ENCODE results near the gene MAP3K14. TPM values are rescaled to one million over a fixed set of nuclear protein-coding genes. Genes with fewer than 3 reads are reported as not detected.

The MAP3K14 gene
- total and polyA plus RNA-seq, 2 of the 4 experiments (the other 2 are of a cell fraction): 4.1 to 21.7 TPM

DNA sequence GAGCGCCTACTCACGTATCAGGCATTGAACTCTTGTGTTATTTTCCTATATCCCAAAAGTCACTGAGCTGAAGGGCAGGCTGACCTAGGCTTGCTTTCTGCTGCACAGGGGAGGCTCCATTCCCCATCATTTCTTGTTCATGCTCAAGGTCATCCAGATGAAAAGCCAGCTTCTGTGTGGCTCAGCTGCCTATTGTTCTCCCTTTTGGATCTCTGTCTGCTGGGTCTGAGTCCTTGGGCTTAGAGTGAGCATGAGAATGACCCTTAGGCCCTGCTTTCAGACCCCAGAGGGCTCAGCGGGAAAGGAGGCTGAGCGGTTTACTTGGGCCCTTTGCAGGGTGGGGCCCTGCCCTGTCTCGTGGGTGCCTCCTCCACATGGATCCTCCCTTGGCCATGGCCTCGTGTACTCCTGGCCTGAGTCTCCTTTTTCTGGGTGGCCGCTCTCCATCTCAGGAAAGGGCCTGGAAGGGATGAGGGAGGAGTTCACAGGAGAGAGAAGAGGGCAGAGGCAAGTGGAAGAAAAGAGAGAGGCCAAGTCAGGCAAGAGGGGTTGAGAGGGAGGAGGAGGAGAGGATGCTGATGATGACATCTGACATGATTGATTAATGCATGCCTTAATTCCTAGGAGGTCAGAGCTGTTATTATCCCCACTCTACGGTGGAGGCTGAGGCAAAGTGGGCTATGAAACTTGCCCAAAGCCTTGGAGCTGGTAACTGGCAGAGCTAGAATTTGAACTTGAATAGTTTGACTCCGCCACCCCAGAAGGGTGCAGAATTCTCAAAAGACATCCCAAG is 19.8 kb upstream of the MAP3K14 start:
- no peak overlapping the region for H2AK9ac ChIP-seq (replicated peaks; ENCODE audit: low read depth, low read length, poor library complexity)
- no peak overlapping the region for H3K18ac ChIP-seq (ENCODE audit: low read depth, low read length)
- peaks cover 10% of the 10 kb centered on the region for H3K9me1 ChIP-seq (ENCODE audit: insufficient read depth, low read length)
- no peak overlapping the region for H3K27ac ChIP-seq (ENCODE audit: insufficient read depth, low read length)
- H3K4me2 ChIP-seq (ENCODE audit: low read depth, low read length): no peak overlapping the region
- no peak overlapping the region for H2BK5ac ChIP-seq (ENCODE audit: low read depth, low read length, poor library complexity, severe bottlenecking)
- 0 out of 2 replicates have a peak overlapping the region, but pooled peaks have one; percentile 21 for H2AK5ac ChIP-seq (ENCODE audit: low read depth, low read length)
- H4K91ac ChIP-seq (ENCODE audit: insufficient read depth, low read depth, low read length): no peak overlapping the region
- ATAC-seq (ENCODE audit: low read depth): no peak
- H3K4ac ChIP-seq (ENCODE audit: low read depth, low read length): no peak overlapping the region
- H3K4me3 ChIP-seq (ENCODE audit: insufficient read depth, low read depth, low read length): no peak overlapping the region
- H3K14ac ChIP-seq (replicated peaks; ENCODE audit: low read depth, low read length): no peak overlapping the region
- no peak overlapping the region for H4K8ac ChIP-seq (ENCODE audit: low read depth in 2 of 2, low read length in 2 of 2)
- H3K36me3 ChIP-seq (ENCODE audit: control insufficient read depth, insufficient read depth, low read length): no peaks in the 10 kb centered on the region
- no peak overlapping the region for H3K23ac ChIP-seq (ENCODE audit: low read depth, low read length)
- intact Hi-C loops (cut with micrococcal nuclease): no loop called here
- H2BK20ac ChIP-seq (ENCODE audit: low read depth, low read length): no peak overlapping the region
- H3K4me1 ChIP-seq (ENCODE audit: control insufficient read depth, insufficient read depth, low read length): peaks cover 10% of the 10 kb centered on the region
- no TSS peak for BruUV-seq (replicated peaks)
- no peaks in the 10 kb centered on the region for H3K27me3 ChIP-seq (ENCODE audit: control insufficient read depth, insufficient read depth, low read length)
- in situ Hi-C loops (cut with MboI; ENCODE audit: low sequenced_read_pairs): no loop called here
- H3K9me3 ChIP-seq (ENCODE audit: control insufficient read depth, insufficient read depth, low read length): no peaks in the 10 kb centered on the region
- 76% methylated on average over 3 of the region's 9 CpGs; no CpG with 5 or more reads in 1 of the 2 experiments for WGBS, 2 experiments (ENCODE audit: extremely low coverage in 2 of 2, insufficient read length in 1 of 2)
- TF ChIP-seq, protein P1, sequence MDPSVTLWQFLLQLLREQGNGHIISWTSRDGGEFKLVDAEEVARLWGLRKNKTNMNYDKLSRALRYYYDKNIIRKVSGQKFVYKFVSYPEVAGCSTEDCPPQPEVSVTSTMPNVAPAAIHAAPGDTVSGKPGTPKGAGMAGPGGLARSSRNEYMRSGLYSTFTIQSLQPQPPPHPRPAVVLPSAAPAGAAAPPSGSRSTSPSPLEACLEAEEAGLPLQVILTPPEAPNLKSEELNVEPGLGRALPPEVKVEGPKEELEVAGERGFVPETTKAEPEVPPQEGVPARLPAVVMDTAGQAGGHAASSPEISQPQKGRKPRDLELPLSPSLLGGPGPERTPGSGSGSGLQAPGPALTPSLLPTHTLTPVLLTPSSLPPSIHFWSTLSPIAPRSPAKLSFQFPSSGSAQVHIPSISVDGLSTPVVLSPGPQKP (IDR thresholded peaks at IDR 0.05; ENCODE audit: borderline replicate concordance, low read depth, low read length): no peak
- TF ChIP-seq MAFK (IDR thresholded peaks at IDR 0.05; ENCODE audit: low read depth, low read length) (no peak), CEBPB (IDR thresholded peaks at IDR 0.05; ENCODE audit: low read depth, low read length) (no peak)
- H3K79me1 ChIP-seq (ENCODE audit: low read depth in 1 of 2, low read length in 2 of 2): no peaks in the 10 kb centered on the region
- DNase-seq: no peak
- ChIA-PET POLR2A (ENCODE audit: unreplicated experiment) (no interaction called here), CTCF (no interaction called here)
- H3K56ac ChIP-seq (ENCODE audit: extremely low read depth, insufficient read depth, low read length): no peak overlapping the region
- H2BK120ac ChIP-seq (ENCODE audit: low read depth, low read length): no peak overlapping the region
- dilution Hi-C loops (cut with HindIII; ENCODE audit: low sequenced_read_pairs, unreplicated experiment): no loop called here
- H2AFZ ChIP-seq (replicated peaks; ENCODE audit: low read length, poor library complexity): no peak overlapping the region
- no peak overlapping the region for H2BK15ac ChIP-seq (ENCODE audit: low read depth, low read length)
- H3K9ac ChIP-seq (ENCODE audit: low read depth, low read length): no peak overlapping the region
- no peak overlapping the region for H4K5ac ChIP-seq (ENCODE audit: low read depth, low read length)
- H4K20me1 ChIP-seq (ENCODE audit: insufficient read depth, low read length): no peaks in the 10 kb centered on the region
